OCI-LY1 (cell line): Measurements from ENCODE around the gene CCNC.

Experiments
- H2AFZ ChIP-seq: fragments of 200-600 bp; sonication (generic), shearing (Covaris generic); 2 replicates; pipeline ENCODE4 v1.6.0; 2014; ENCODE audit warnings: antibody characterized with exemption, mild to moderate bottlenecking, low read length
- H3F3A ChIP-seq: fragments of 200-600 bp; sonication (generic), shearing (Covaris generic); 2 replicates; pipeline ENCODE4 v1.6.0; 2014; ENCODE audit warnings: mild to moderate bottlenecking, antibody characterized with exemption, low read length, moderate library complexity; ENCODE audit not compliant: insufficient read depth
- H3K27ac ChIP-seq: fragments of 200-600 bp; sonication (generic); 2 replicates; pipeline ENCODE4 v1.5.1; 2014; ENCODE audit warnings: low read length, mixed run types, mild to moderate bottlenecking, low read depth; ENCODE audit not compliant: poor library complexity, severe bottlenecking
- H3K27me3 ChIP-seq: fragments of 200-600 bp; sonication (generic); 2 replicates; pipeline ENCODE4 v1.6.0; 2014; ENCODE audit warnings: antibody characterized with exemption, mild to moderate bottlenecking, low read length, moderate library complexity; ENCODE audit not compliant: insufficient read depth
- H3K36me3 ChIP-seq: fragments of 200-600 bp; sonication (generic); 2 replicates; pipeline ENCODE4 v1.6.1; 2014; ENCODE audit warnings: mild to moderate bottlenecking, antibody characterized with exemption, low read length, moderate library complexity, mixed read lengths; ENCODE audit not compliant: insufficient read depth
- H3K4me1 ChIP-seq: fragments of 200-600 bp; sonication (generic); 2 replicates; pipeline ENCODE4 v1.5.1; 2014; ENCODE audit warnings: mild to moderate bottlenecking, low read length, moderate library complexity; ENCODE audit not compliant: insufficient read depth, severe bottlenecking
- H3K4me2 ChIP-seq: fragments of 200-600 bp; sonication (generic), shearing (Covaris generic); 2 replicates; pipeline ENCODE4 v1.6.1; 2014; ENCODE audit warnings: low read length
- H3K4me3 ChIP-seq: fragments of 200-600 bp; sonication (generic); 2 replicates; pipeline ENCODE4 v1.5.1; 2014; ENCODE audit warnings: low read length, low read depth, mild to moderate bottlenecking, mixed read lengths; ENCODE audit not compliant: poor library complexity, severe bottlenecking
- H3K79me2 ChIP-seq: fragments of 200-600 bp; shearing (Covaris generic); 2 replicates; pipeline ENCODE4 v1.6.1; 2016; ENCODE audit warnings: mixed run types, low read length, mixed read lengths; ENCODE audit not compliant: insufficient read depth
- H3K9ac ChIP-seq: fragments of 200-600 bp; sonication (generic), shearing (Covaris generic); 2 replicates; pipeline ENCODE4 v1.6.1; 2014; ENCODE audit warnings: mild to moderate bottlenecking, low read length, mixed read lengths
- H3K9me2 ChIP-seq: fragments of 200-600 bp; sonication (generic), shearing (Covaris generic); 2 replicates; pipeline ENCODE4 v1.6.1; 2014; ENCODE audit warnings: low read depth, mild to moderate bottlenecking, low read length, mixed read lengths
- H3K9me3 ChIP-seq: fragments of 200-600 bp; shearing (Covaris generic); 2 replicates; pipeline ENCODE4 v1.6.1; 2014; ENCODE audit warnings: low read length, mixed read lengths
- H4K20me1 ChIP-seq: fragments of 200-600 bp; sonication (generic), shearing (Covaris generic); 2 replicates; pipeline ENCODE4 v1.6.0; 2016; ENCODE audit warnings: mild to moderate bottlenecking, low read length; ENCODE audit not compliant: insufficient read depth
- CTCF ChIP-seq: fragments of 200-600 bp; sonication (generic), shearing (Covaris generic); IDR thresholded peaks from 2 replicates; pipeline ENCODE4 v1.5.1; 2017; ENCODE audit warnings: mild to moderate bottlenecking, antibody characterized with exemption, low read length, moderate library complexity, mixed read lengths
- EZH2 ChIP-seq: fragments of 200-600 bp; sonication (generic), shearing (Covaris generic); IDR thresholded peaks from 2 replicates; pipeline ENCODE4 v1.8.0; 2017; ENCODE audit warnings: borderline replicate concordance, mixed run types, mild to moderate bottlenecking, antibody characterized with exemption, low read length, moderate library complexity, mixed read lengths

CCNC gene

GRCh38 chr6:99559057-99559456 is 9.4 kb downstream of the CCNC start:
- peaks cover 92% of the 10 kb centered on the region for H3K36me3 ChIP-seq
- H3K27ac ChIP-seq, result no peak overlapping the region
- no peaks in the 10 kb centered on the region for H3F3A ChIP-seq
- no peaks in the 10 kb centered on the region for H3K4me1 ChIP-seq
- H3K4me3 ChIP-seq, result no peak overlapping the region
- peaks cover 30% of the 10 kb centered on the region for H3K79me2 ChIP-seq
- TF ChIP-seq EZH2 (no peak), CTCF (no peak)
- no peaks in the 10 kb centered on the region for H3K9me3 ChIP-seq
- no peak overlapping the region for H2AFZ ChIP-seq
- H3K4me2 ChIP-seq, result no peak overlapping the region
- no peaks in the 10 kb centered on the region for H3K9me2 ChIP-seq
- no peak overlapping the region for H3K9ac ChIP-seq
- peaks cover 5% of the 10 kb centered on the region; the same call in 1 of the 2 replicates for H4K20me1 ChIP-seq
- no peaks in the 10 kb centered on the region for H3K27me3 ChIP-seq

- Histone ChIP-seq H3K36me3 (peaks cover 89% of the 10 kb centered on the region), H3K9ac (no peak overlapping the region), H3K4me1 (no peaks in the 10 kb centered on the region), H3K4me3 (no peak overlapping the region), H3K4me2 (no peak overlapping the region), H3K9me3 (no peaks in the 10 kb centered on the region), H4K20me1 (no peaks in the 10 kb centered on the region), H3F3A (no peaks in the 10 kb centered on the region), H3K27ac (no peak overlapping the region), H3K9me2 (no peaks in the 10 kb centered on the region), H3K27me3 (no peaks in the 10 kb centered on the region), H2AFZ (no peak overlapping the region), H3K79me2 (no peaks in the 10 kb centered on the region)
- TF ChIP-seq CTCF (no peak), EZH2 (no peak)
These were observed 14.6 kb downstream of the CCNC start for GRCh38 chr6:99553888-99554287.

GRCh38 chr6:99550046-99550748 is 18.3 kb downstream of the CCNC start:
- Histone ChIP-seq H3K9me3 (no peaks in the 10 kb centered on the region), H3K36me3 (peaks cover 85% of the 10 kb centered on the region), H4K20me1 (no peaks in the 10 kb centered on the region), H2AFZ (no peak overlapping the region), H3K4me1 (no peaks in the 10 kb centered on the region), H3K79me2 (no peaks in the 10 kb centered on the region), H3K4me3 (no peak overlapping the region), H3F3A (no peaks in the 10 kb centered on the region), H3K9ac (no peak overlapping the region), H3K9me2 (no peaks in the 10 kb centered on the region), H3K4me2 (no peak overlapping the region), H3K27ac (no peak overlapping the region), H3K27me3 (no peaks in the 10 kb centered on the region)
- TF ChIP-seq CTCF (no peak), EZH2 (no peak)
